GM23248 (cell line): ENCODE data around the gene SLC46A1. TPM values are rescaled to one million over a fixed set of nuclear protein-coding genes. Genes with fewer than 3 reads are reported as not detected.

Experiments used
- DNase-seq: peaks from one replicate; pipeline ENCODE4 v3.0.0-alpha.2; 2015
- H2AFZ ChIP-seq: fragments of 200-600 bp; sonication (generic); 2 replicates; pipeline ENCODE4 v1.6.1; 2016; ENCODE audit warnings: antibody characterized with exemption
- H3F3A ChIP-seq: fragments of 200-600 bp; sonication (generic); 2 replicates; pipeline ENCODE4 v1.6.1; 2016; ENCODE audit warnings: mild to moderate bottlenecking, antibody characterized with exemption, mixed run types; ENCODE audit not compliant: insufficient read depth
- H3K27ac ChIP-seq: fragments of 200-600 bp; sonication (generic); 2 replicates; pipeline ENCODE4 v1.5.1; 2016; ENCODE audit warnings: mild to moderate bottlenecking
- H3K27me3 ChIP-seq: fragments of 200-600 bp; sonication (generic); replicated peaks from 2 replicates; pipeline ENCODE4 v1.6.1; 2016; ENCODE audit warnings: mild to moderate bottlenecking; ENCODE audit not compliant: insufficient read depth
- H3K36me3 ChIP-seq: fragments of 200-600 bp; sonication (generic); 2 replicates; pipeline ENCODE4 v1.6.1; 2016; ENCODE audit warnings: low read depth, mild to moderate bottlenecking
- H3K4me1 ChIP-seq: fragments of 200-600 bp; sonication (generic); 2 replicates; pipeline ENCODE4 v1.6.1; 2016; ENCODE audit warnings: mild to moderate bottlenecking; ENCODE audit not compliant: insufficient read depth
- H3K4me2 ChIP-seq: fragments of 200-600 bp; sonication (generic); one replicate; pipeline ENCODE4 v1.6.1; 2016; ENCODE audit warnings: mild to moderate bottlenecking; ENCODE audit not compliant: unreplicated experiment
- H3K4me3 ChIP-seq: fragments of 200-600 bp; sonication (generic); 2 replicates; pipeline ENCODE4 v1.5.1; 2016; ENCODE audit warnings: mild to moderate bottlenecking
- H3K79me2 ChIP-seq: fragments of 200-600 bp; sonication (generic); 2 replicates; pipeline ENCODE4 v1.6.1; 2016; ENCODE audit warnings: mild to moderate bottlenecking; ENCODE audit not compliant: insufficient read depth
- H3K9ac ChIP-seq: fragments of 200-600 bp; sonication (generic); 2 replicates; pipeline ENCODE4 v1.6.1; 2016; ENCODE audit warnings: mild to moderate bottlenecking
- H3K9me2 ChIP-seq: fragments of 200-600 bp; sonication (generic); 2 replicates; pipeline ENCODE4 v1.6.1; 2016; ENCODE audit warnings: mixed run types, mild to moderate bottlenecking, moderate library complexity; ENCODE audit not compliant: insufficient read depth
- H3K9me3 ChIP-seq: fragments of 200-600 bp; sonication (generic); one replicate; pipeline ENCODE4 v1.6.1; 2017; ENCODE audit warnings: low read depth
- H4K20me1 ChIP-seq: fragments of 200-600 bp; sonication (generic); 2 replicates; pipeline ENCODE4 v1.6.0; 2016; ENCODE audit not compliant: insufficient read depth
- EZH2 ChIP-seq: fragments of 200-600 bp; sonication (generic); IDR thresholded peaks from 2 replicates; pipeline ENCODE4 v1.6.1; 2018; ENCODE audit warnings: antibody characterized with exemption, mild to moderate bottlenecking; ENCODE audit not compliant: insufficient read depth, poor library complexity, severe bottlenecking
- EZH2phosphoT487 ChIP-seq: fragments of 200-600 bp; sonication (generic); IDR thresholded peaks from 2 replicates; pipeline ENCODE4 v1.6.1; 2018; ENCODE audit warnings: antibody characterized with exemption, moderate library complexity, mild to moderate bottlenecking, low read depth; ENCODE audit not compliant: insufficient read depth
- WGBS, 2 experiments: methylation state at CpG; one replicate each; pipeline ENCODE4 v1.1.6; 2015 to 2017; ENCODE audit warnings: low lambda C conversion rate in 2 of 2, low coverage in 1 of 2; ENCODE audit errors: missing lambda C conversion rate in 2 of 2; 5-methylcytosine and 5-hydroxymethylcytosine counted together
- in situ Hi-C: fragments of 300-500 bp; cut with MboI; formaldehyde crosslinking; loops from 2 replicates; pipeline ENCODE4 v1.15.0; 2020
- polyA plus RNA-seq: library from polyadenylated mRNA; unstranded; fragments of >200 nt; fragmentation: Nextera tagmentation; extraction: Ambion mirVana; gene quantifications from 2 replicates; pipeline ENCODE4 v1.2.1, GENCODE V29; 2016
- total RNA-seq: library from RNA; depleted of rRNA; stranded (reverse); fragments of >200 nt; shearing (Covaris generic); gene quantifications from 2 replicates; pipeline ENCODE4 v1.2.3, GENCODE V29; 2014

Gene SLC46A1
- total and polyA plus RNA-seq, 2 experiments from 2014 or later, result 4.9 to 11.1 TPM

DNA sequence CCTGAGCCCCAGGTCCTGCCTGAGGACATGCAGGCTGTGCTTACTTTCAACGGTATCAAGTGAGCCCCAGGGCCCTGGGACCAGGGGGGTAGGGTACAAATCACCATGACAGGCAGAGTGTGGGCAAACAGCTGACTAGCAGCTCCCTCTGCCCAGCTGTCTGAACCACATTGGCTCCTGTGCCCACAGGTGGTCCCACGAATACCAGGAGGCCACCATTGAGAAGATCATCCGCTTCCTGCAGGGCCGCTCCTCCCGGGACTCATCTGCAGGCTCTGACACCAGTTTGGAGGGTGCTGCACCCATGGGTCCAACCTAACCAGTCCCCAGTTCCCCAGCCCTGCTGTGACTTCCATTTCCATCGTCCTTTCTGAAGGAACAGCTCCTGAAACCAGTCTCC is 10.0 kb downstream of the SLC46A1 start:
- no peaks in the 10 kb centered on the region for H3K9me2 ChIP-seq
- no peak overlapping the region for H2AFZ ChIP-seq
- DNase-seq, result no peak
- no peaks in the 10 kb centered on the region; the same call in 1 of the 2 replicates for H3K36me3 ChIP-seq
- no peak overlapping the region for H3K9ac ChIP-seq
- no peak overlapping the region for H3K4me3 ChIP-seq
- no peaks in the 10 kb centered on the region for H3K9me3 ChIP-seq
- H3K4me2 ChIP-seq, result no peak overlapping the region
- H3F3A ChIP-seq, result peaks cover 13% of the 10 kb centered on the region
- 80 to 86% methylated on average over 6 of the region's 6 CpGs for WGBS, 2 experiments
- no peak overlapping the region for H3K27ac ChIP-seq
- H3K4me1 ChIP-seq, result peaks cover 17% of the 10 kb centered on the region
- H4K20me1 ChIP-seq, result no peaks in the 10 kb centered on the region
- TF ChIP-seq EZH2 (no peak), EZH2phosphoT487 (no peak)
- no peaks in the 10 kb centered on the region for H3K27me3 ChIP-seq
- in situ Hi-C loops, result no loop called here
- H3K79me2 ChIP-seq, result no peaks in the 10 kb centered on the region

DNA sequence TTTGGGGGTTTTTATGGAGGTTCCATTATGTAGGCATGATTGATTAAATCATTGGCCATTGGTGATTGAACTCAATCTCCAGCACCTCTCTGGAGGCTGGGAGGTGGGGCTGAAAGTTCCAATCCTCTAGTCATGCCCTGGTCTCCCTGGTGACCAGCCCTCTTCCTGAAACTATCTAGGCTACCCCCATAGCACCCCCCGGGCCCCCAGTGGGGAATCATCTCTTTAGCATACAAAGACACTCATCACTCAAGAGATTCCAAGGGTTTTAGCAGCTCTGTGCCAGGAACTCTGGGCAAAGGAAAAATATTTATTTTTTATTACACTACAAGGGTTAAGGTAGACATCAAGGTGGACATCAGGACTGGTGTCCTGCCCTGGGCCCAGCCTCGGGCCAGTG is 10.6 kb downstream of the SLC46A1 start:
- H3K27ac ChIP-seq, result no peak overlapping the region
- H3K4me2 ChIP-seq, result no peak overlapping the region
- no peak for TF ChIP-seq EZH2phosphoT487
- no peak for TF ChIP-seq EZH2
- 61 to 86% methylated on average over 2 of the region's 2 CpGs for WGBS, 2 experiments
- H3K36me3 ChIP-seq, result no peaks in the 10 kb centered on the region; the same call in 1 of the 2 replicates
- H2AFZ ChIP-seq, result no peak overlapping the region
- peaks cover 17% of the 10 kb centered on the region for H3K4me1 ChIP-seq
- DNase-seq, result no peak
- H3F3A ChIP-seq, result peaks cover 13% of the 10 kb centered on the region
- H3K27me3 ChIP-seq, result no peaks in the 10 kb centered on the region
- no peak overlapping the region for H3K9ac ChIP-seq
- no peak overlapping the region for H3K4me3 ChIP-seq
- no peaks in the 10 kb centered on the region for H4K20me1 ChIP-seq
- no peaks in the 10 kb centered on the region for H3K9me2 ChIP-seq
- in situ Hi-C loops, result no loop called here
- H3K9me3 ChIP-seq, result no peaks in the 10 kb centered on the region
- no peaks in the 10 kb centered on the region for H3K79me2 ChIP-seq

DNA sequence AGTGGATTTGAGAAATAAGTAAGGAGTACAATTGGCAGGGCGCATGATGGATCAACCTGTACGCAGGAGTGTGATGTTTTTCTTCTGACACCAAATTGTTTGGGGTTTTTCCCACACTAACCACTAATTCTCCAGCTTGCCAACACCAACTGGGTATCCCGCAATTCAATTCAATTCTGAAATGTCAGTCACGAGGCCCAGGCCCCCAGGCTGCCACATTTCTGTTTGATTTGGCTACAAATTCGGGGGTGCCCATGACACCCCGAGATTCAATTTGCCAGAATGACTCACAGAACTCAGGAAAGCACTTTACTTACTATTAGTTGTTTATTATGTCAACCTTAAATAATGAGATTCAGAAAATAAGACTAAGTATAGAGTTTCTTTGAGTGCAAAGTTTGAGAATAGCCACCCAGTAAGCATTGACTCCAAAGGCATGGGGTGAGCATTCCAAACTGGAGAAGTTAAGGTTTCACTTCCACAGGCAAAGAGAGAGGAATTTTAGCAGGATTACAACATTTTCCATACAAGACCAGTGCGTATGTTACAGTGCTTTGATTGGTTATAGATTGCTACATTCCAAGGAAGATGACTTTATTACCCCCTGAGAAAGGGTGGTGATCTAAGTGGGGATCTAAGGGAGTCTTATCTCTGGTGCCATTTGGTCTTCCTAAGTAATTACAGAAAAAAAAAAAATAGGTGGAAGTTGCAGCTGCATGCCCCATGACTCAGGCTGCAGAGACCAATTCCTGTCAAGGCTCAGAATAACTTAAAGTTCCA is 11.5 kb downstream of the SLC46A1 start:
- Histone ChIP-seq H3K9me3 (no peaks in the 10 kb centered on the region), H3K79me2 (no peaks in the 10 kb centered on the region), H3F3A (peaks cover 13% of the 10 kb centered on the region), H2AFZ (no peak overlapping the region), H3K4me2 (no peak overlapping the region), H3K9me2 (no peaks in the 10 kb centered on the region), H3K4me3 (no peak overlapping the region), H3K27ac (no peak overlapping the region), H4K20me1 (no peaks in the 10 kb centered on the region), H3K4me1 (peaks cover 17% of the 10 kb centered on the region), H3K27me3 (no peaks in the 10 kb centered on the region), H3K36me3 (no peaks in the 10 kb centered on the region; the same call in 1 of the 2 replicates), H3K9ac (no peak overlapping the region)
- TF ChIP-seq EZH2phosphoT487, result no peak
- no peak for TF ChIP-seq EZH2
- peak; percentile 55 for DNase-seq
- in situ Hi-C loops, result no loop called here
- 81 to 83% methylated on average over 7 of the region's 7 CpGs for WGBS, 2 experiments

DNA sequence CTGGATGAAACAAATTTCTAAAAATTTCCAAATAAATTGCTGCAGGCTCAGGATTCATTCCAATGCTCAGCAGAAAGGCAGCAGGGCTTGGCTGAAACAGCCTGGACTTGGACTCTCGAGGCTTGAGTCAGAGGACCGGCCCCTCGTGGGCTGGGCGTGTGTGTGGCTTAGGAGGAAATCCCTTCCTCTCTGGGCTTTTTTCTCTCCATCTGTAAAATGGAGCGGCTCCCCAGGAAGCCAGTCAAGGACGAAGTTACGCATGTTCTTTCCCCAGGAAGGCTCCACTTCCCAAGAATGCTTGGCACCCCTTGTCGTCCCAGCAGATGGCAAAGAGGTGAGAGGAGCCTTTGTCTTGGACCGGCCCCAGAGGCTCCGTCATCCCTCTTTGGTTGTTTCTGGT is 13.5 kb downstream of the SLC46A1 start:
- no peak overlapping the region for H3K9ac ChIP-seq
- peaks cover 8% of the 10 kb centered on the region; the same call in 1 of the 2 replicates for H3K36me3 ChIP-seq
- no peak overlapping the region for H3K27ac ChIP-seq
- in situ Hi-C loops, result no loop called here
- no peaks in the 10 kb centered on the region for H4K20me1 ChIP-seq
- no peak for TF ChIP-seq EZH2
- TF ChIP-seq EZH2phosphoT487, result no peak
- H3K4me1 ChIP-seq, result peaks cover 12% of the 10 kb centered on the region
- H3K4me2 ChIP-seq, result no peak overlapping the region
- no peaks in the 10 kb centered on the region for H3K9me2 ChIP-seq
- 21 to 29% methylated on average over 10 of the region's 10 CpGs for WGBS, 2 experiments
- no peaks in the 10 kb centered on the region for H3K9me3 ChIP-seq
- peaks cover 13% of the 10 kb centered on the region for H3F3A ChIP-seq
- H2AFZ ChIP-seq, result no peak overlapping the region; the same call in 1 of the 2 replicates
- peak; percentile 76 for DNase-seq
- no peaks in the 10 kb centered on the region for H3K79me2 ChIP-seq
- no peaks in the 10 kb centered on the region for H3K27me3 ChIP-seq
- no peak overlapping the region for H3K4me3 ChIP-seq
